ENCODE data around the gene PLA2R1.
A peak's percentile ranks its signal among the peaks of the same experiment; 100 is the strongest.

Gene PLA2R1

DNA sequence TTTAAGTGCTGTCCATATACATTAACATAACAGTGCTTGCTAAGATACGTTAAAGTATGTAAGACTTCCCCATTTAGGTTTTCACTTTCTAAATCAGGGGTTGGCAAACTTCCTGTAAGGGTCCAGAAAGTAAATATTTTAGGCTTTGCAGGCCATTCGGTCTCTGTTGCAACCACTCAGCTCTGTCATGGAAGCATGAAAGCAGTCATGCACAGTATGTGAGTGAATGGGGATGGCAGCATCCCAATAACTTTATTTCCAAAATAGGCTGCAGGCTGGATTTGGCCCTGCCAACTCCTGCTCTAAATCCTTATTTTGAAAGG, 128.7 kb downstream of the PLA2R1 start:
- no peak for DNase-seq (ENCODE audit: low read depth in 2 of 2)

DNA sequence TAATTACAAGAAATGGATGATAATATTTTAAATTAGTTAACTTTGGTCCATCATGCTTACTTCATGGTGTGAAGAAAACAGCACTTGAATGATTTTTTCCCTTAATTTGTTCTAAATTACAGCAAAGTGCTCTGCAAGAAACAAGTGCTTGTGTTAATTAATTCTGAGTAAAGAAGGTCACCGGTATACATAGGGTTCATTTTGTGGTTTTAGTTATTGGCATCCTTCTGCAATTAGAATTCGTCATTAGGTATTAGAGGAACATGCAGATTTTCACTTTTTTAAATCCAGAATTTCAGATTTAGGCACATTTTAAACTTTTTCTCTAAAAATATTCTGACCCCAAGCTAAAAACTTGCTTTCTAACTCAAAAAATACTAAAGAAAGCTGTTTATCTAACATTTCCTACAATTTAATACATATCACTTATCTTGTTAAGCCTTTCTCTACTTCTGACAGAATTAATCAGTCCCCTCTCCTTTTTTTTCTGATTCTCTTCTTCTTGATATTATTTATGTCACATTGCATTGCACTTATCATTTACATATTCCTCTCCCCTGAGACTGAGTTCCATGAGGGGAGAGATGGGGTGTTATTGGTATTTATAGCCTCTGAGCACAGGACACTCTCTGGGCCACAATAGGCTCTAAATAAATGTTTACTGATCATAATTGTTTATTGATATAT, 129.2 kb downstream of the PLA2R1 start:
- no peak for DNase-seq (ENCODE audit: low read depth in 2 of 2)

DNA sequence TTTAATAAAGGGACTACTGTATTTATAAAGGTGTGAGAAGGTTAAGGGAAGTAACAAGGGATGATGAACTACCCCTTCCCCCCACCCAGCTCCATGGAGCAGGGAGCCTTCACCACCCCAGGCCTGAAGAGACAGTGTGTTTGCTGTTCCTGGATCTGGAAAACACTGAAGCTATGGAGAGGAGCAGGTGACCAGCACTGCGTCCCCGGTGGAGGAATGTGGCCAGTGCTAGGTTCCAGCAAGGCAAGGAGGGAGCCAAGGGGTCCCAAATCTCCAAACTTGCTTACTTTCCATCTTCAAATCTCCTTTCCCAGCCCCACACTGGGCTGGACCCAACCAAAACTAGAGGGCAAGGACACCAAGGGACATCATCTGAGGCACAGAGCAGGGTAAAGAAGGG, 135.7 kb downstream of the PLA2R1 start:
- DNase-seq (ENCODE audit: low read depth in 2 of 2): no peak

DNA sequence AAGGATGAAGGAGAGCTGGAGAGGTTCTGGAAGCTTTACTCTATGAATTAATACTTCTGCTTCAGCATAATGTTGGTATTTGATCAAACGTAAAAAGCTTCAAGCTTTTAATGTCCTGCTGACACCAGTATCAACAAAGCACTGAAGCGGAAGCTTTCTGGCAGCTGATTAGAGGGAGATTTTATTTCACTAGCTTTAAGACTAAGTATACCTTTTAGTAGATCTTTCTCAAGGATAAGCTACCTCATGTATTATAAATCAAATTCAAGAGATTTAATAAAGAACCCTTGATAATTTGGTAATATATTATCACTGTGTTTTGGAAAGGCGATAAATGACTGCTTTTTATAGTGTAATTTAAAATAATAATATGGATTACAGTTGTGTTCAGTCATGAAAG, 136.4 kb downstream of the PLA2R1 start:
- DNase-seq (ENCODE audit: low read depth in 2 of 2): no peak

DNA sequence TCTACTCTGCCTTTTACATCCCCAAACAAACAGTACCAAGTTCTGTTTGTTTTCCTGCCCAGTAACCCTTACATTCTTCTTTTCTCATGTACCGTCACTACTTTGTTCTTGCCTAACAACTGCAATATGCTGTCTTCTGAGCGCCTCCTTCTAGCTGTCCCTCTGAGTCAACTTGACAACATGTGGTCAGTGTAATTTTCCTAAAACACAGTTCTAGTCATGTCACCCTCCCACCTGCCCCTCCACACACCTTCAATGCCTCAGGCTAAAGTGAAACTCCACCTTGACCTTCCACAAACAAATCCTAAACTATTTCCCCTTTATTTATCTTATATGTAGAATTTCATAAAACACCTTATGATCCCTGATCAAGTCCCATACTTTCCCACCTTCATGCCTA, 139.9 kb downstream of the PLA2R1 start:
- no peak for DNase-seq (ENCODE audit: low read depth in 2 of 2)

DNA sequence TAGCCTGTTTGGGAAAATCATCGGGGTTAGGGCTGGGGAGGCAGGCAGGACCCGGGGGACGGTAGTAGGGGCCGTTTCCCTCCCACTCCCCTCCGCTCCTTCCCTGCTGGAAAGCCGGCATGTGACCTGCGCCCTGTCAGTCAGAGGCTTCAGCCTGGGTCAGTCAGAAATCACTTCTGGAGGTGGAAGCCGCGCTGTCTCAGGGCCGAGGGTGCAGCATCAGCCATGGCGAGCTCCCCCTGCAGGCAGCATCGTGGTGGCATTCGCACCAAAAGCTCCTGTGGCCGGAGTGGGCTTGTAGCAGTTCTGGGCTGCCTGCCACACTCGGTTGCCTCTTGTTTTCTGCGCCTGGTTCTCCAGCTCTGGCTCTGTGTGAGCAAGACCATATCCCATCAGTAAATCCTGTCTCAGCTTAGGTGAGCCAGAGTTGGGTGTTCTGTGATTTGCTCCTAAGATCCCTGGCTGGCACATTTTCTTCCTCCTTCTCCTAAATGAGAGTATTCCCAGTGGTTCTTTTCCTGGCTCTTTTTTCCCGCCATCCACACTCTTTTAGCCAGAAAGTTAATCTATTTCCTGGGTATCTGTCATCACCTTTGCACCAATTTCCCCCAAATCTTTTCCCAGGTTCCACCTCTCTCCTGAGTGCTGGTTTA, 140.5 kb downstream of the PLA2R1 start:
- peak; percentile 64 to 76 for DNase-seq (ENCODE audit: low read depth in 2 of 2)

DNA sequence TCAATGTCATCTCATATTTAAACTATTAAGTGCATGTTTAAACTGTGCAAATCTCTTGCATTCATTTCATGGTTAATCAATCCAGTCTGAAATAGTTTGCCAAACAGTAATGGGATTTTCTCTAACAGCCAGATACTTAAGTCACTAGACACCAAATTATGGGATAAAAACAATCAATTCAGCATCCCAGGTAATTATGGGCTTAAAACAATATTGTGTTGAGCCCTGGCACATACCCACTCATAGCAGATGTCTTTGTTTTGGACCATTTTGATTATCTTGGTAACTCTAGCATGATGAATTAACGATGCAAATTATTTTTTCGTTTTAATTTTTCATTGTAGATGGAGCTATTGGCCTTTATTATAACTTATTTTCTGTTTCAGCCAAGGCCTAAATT, 145.9 kb downstream of the PLA2R1 start:
- DNase-seq (ENCODE audit: low read depth in 2 of 2): no peak

DNA sequence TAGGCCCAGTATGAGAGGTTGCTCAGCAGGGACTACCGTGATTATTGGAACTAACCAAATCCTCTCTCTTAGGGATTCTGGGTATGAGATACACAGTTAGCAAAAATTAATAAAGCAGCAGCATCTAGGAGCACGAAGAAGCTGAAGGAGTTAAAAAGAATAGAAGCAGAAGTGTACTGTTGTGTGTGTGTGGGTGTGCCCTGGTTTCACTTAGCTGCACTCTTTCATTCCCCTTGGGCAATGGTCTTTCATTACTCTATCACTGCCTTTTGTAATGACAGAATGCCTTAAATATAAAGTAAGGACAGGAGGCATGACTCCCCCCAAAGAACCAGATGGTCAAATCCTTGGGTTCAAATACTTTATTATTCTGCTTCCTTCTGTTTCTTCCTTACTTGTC, 148.5 kb downstream of the PLA2R1 start:
- DNase-seq (ENCODE audit: low read depth in 2 of 2): no peak

DNA sequence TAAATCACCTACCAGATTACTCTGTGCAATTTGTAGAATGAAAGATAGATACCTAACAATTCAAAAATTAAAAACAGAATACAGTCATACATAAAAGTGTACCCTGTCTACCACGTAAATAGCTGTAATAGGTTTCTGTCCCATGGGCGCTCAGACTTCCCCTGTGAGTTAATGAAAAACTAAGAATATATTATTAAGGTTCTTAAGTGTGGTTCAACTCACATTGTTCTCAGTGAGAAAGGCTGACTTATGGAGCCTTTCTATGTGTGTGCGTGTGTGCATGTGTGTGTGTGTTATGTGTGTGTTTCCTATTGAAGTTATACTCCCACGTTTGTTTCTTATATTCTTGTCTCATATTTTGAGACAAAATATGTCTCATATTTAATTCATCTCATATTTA, 149.8 kb downstream of the PLA2R1 start:
- DNase-seq (ENCODE audit: low read depth in 2 of 2): no peak

DNA sequence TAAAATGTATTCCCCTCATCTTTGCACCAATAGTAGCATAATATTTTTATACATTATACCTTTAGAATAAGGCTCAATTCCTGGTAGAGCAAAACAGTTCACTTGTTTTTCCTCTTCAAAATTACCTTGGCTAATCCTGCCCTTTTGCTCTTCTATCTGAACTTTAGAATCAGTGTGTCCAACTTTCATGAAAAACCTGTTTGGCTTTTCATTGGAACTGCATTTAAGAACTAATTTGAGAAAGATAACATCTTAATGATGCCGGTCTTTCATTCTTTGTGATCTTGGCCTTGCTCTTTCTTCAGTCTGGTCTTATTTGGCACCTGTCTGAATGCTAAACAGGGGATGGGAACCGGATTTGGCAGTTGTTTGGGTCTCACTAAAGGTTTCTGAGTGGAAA, 151.5 kb downstream of the PLA2R1 start:
- no peak for DNase-seq (ENCODE audit: low read depth in 2 of 2)

DNA sequence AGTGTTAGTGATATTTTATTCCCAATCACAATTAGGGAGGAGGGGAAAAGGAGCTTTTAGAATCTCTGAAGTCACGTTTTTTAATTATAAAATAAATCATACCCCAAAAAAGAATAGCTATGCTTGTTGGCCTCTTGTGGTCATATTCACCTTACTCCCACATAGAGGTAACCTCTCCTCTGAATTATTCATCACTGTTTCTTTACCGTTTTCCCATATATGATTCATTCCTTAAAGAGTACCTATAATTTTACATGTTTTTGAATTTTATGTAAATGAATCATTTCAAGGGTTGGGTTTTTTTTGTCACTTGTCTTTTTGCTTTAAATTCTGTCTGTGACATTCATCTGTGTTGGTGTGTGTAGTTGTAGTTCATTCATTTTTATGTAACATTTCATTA, 153.8 kb downstream of the PLA2R1 start:
- no peak for DNase-seq (ENCODE audit: low read depth in 2 of 2)

DNA sequence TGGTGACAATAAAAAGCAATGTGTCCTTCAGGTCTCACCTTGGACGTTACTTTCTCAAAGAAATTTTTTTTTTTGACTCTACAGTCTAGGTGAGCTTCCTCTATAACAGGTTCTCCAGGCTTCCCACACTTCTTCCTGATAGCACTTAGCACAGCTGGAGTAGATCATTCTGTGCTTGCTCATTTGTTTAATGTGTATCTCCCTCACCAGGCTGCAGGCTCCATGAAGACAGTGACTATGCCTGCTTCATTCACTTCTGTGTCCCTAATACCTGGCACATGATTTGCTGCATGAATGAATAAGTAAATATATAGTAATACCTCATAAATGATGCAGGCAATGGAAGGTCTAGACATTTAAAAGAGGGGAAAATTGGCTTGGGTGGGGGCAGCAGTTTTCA, 154.5 kb downstream of the PLA2R1 start:
- no peak for DNase-seq (ENCODE audit: low read depth in 2 of 2)

DNA sequence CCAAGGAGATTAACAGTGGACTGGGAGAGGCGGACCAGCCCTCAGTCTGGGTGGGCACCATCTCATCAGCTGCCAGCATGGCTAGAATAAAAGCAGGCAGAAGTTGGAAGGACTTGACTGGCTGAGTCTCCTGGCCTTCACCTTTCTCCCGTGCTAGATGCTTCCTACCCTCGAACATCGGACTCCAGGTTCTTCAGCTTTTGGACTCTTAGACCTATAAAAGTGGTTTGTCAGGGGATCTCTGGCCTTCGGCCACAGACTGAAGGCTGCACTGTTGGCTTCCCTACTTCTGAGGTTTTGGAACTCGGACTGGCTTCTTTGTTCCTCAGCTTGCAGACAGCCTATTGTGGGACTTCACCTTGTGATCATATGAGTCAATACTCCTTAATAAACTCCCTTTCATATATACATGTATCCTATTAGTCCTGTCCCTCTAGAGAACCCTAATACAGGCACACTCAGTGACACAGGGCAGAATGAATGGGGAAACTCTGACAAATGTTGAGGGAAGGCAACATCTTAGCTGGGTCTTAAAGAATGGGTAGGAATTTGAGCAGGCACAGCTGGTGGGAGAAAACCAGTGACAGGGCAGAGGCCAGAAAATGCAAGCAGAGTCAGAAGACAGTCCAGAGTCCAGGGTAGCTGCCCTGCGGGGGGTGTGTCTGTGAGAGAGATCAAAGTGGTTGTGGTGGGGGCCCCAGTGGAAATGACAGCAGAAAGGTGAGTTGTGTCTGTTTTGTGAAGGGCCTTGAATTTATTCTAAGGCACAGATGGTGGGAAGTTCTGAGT, 156.3 kb downstream of the PLA2R1 start:
- DNase-seq (ENCODE audit: low read depth in 2 of 2): no peak

DNA sequence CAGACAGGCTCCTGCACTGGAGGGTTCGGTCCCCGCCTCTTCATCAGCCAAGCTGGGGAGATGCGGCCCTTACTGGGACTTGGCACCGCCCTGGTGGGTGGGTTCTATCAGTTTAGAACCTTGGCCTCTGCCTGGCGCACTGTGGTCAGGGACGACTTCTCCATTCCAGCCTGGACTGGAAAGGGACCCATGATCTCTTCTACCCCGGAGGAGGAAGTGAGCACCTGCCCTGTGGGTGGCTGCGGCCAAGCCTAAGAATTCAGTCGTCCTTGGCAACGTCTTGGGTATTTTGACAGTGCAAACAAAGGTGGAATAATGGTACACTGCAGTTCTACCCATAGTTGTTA, 157.5 kb downstream of the PLA2R1 start:
- DNase-seq (ENCODE audit: low read depth in 2 of 2): no peak

DNA sequence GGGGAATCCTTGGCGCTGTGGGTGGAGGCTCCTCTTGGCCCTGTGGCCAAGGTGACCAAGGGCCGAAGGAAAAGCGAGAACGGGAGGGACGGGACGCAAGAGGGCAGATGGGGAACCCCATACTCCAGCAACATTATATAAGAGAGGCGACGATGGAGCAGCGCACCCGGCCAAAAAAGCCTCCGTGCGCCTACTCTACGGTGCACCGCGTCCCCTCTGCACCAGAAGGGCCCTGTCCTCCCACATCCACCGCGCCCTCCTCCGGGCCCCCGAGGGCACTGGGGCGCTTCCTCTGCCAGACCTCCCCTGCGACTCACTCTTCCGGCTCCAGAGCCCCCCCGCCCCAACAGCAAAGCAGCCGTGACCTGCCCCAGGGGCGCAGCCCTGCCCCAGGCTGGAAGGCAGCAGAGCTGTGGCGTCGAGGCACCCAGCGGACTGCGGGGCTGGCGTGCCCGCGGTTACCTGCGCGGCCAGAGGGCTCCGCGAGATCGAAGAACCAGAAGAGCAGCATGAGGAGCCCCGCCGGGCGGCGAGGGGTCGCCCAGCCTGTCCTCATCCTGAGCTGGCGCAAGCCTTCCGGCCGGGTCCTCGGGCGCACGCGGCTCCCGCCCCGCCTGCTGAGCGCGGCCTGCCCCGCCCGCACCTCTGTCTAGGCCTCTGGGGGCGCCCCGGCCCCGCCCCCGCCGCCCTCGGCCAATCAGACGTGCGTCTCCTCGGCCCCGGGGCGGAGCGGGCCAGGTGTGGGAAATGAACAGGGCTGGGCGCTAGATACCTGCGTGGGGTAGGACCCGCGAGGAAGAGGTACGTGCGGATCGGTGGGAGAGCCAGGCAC, 158.1 kb downstream of the PLA2R1 start, which contains the start of gene LY75:
LY75 (minus strand) TSS at position 630 of the 832 bp plus-strand sequence.
- peak; percentile 73 to 76 for DNase-seq (ENCODE audit: low read depth in 2 of 2)

DNA sequence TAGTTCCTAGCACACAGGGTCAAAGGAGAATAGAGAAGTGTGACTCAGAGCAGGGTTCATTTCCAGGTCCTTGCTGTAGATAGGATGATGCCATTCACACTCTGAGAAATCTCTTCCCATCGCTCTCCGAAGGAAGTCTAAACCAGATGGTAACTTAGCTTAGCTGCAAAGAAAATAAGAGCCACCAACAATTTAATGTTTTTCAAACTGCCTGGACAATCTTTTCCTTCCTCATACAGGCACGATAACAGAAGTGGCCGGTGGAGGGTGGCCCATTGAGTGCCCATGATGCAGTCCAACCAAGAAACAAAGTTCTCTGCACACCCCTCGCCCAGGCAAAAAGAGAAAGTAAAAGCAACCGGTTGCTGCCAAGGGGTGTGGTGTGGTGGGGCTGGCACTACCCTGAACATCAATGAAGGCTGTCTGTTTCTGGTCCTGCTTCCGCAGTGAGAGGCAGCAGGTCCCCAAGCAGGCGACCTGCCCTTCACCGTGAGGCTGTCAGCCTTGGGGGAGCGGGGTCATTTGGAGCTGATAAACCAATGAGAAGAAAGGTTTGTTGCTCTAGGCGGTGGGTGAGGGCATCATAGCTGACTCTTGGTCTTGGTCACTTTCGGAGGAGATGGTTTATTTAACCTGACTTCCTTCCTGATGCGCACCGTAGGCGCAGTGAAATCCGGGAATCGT, 158.8 kb downstream of the PLA2R1 start:
- peak in 1 of 2 donors; percentile 57 for DNase-seq (ENCODE audit: low read depth in 2 of 2)

DNA sequence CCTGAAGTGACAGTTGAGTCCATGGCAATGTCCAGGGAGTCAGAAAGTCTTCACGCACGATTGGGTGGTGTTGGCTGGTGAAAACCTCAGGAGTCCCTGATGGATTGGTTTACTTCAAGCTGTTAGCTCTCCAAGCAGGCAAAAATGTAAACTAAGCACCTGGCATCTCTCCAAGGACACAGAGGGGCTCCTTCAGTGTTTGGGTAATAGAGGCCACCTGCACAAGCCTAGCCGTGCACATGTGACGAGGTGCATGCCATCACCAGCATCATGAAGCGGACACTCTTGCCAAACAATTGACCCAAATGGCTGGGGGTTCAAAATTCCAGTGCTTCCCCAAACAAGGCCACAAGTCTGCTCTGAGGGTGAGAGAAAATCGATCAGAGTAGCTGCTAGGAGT, 159.7 kb downstream of the PLA2R1 start:
- no peak for DNase-seq (ENCODE audit: low read depth in 2 of 2)

DNA sequence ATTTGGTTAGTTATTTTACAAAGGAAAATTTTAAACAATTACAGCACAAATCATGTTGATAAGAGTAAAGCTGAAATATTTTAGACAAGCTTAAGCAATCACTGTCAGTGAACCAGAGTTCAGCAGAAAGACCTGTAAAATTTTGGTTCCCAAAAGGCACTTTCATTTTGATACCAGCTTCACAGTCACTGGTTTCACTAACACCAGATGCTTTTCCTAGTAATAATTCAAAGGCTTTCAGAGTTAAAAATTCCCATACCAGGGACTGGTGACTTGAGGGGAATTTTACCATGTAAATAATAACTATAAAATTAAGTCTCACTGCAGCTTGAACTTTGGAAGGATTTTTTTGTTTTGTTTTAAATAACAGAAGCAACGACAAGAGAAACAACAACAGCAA, 162.1 kb downstream of the PLA2R1 start:
- DNase-seq (ENCODE audit: low read depth in 2 of 2): no peak

DNA sequence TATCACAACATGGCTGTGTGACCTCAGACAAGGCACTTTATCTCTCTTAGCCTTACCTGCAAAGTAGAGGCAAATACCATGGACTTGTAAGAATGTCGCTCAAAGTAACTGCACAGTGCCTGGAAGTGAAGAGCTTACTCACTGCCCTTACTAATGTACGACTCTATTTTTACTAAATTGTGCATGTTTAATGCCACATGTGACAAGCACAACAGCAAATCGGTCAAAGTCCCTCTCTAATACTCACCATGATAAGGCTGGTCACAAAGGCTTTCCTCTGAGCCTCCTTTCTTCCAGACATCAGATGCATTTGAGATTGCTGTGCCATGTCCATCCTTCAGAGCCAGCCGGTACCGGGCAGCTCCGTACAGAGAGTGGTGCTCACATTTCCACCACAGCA, 164.0 kb downstream of the PLA2R1 start:
- no peak for DNase-seq (ENCODE audit: low read depth in 2 of 2)

DNA sequence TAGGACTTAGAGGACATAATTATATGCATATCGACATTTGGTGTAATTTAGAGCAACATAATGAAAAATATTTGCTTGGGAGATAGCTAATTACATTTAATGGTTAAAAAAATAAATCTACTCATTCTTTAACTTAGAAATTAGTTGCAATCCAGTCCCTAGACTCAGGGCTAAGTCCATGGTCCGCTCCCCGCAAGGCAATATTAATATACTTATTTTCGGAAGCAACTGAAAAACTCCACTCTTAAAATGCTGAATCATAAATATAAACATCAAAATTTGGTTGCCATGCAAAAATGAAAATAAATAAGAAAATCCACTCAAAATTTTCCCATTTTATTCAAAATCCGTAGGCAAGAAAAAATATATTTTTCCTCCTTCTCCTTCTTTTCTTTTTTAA, 164.7 kb downstream of the PLA2R1 start:
- no peak for DNase-seq (ENCODE audit: low read depth in 2 of 2)

DNA sequence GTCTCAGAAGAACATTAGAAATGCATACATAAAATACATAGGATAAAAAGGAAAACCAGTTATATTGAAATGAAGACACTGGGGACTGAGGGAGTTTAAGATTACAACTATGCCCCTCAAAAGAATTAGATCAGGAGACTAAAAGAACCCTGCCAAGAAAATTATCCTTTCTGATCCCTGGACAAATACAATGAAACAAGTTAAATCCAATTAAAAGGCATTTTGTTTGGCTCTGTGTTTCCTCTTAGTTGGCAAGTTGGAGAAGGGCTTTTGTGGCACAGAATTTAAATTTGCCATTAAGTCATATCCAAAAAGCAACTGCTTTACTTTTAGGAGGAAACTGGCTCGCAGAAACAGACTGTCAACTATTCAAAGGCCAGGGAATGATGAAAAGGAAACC, 165.3 kb downstream of the PLA2R1 start:
- no peak for DNase-seq (ENCODE audit: low read depth in 2 of 2)
